ENCODE data around the gene GOLGA6L7. TPM values are rescaled to one million over a fixed set of nuclear protein-coding genes. Genes with fewer than 3 reads are reported as not detected.
"Not testable (repeated sequence)": the region's sequence is repeated elsewhere in the genome, so short reads cannot be mapped to it uniquely, and the experiment has no call there.

The GOLGA6L7 gene
- total RNA-seq, 2 donors from 2014 or later, result not detected

DNA sequence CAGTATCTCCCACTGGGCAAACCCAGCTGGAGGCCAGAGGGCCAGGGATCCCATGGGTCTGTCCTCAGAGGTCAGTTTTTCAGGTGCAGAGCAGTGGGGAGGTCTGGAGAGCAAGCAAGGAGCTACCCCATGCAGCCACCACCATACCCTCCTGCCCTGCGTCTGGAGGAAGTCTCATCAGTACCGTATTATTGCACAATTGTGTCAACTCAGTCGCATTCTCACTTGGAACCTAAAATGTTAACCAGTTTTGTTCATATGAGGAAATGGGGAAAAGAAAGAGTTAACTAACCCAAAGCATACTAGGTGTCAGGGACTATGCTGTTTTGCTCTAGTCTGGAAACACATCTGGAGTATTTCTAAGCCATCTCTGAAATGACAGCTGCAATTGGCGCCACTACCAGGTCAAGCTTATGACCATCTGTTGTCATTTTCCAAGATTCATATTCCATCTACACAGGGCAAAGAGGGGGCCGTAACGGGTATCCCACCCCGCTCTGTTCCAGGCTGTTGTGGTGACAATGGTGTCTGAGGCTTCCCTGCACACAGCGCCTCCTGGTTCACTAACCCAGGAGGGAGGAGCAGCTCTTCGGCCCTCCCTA, 20.4 kb upstream of the GOLGA6L7 start:
- ATAC-seq, result no peak

DNA sequence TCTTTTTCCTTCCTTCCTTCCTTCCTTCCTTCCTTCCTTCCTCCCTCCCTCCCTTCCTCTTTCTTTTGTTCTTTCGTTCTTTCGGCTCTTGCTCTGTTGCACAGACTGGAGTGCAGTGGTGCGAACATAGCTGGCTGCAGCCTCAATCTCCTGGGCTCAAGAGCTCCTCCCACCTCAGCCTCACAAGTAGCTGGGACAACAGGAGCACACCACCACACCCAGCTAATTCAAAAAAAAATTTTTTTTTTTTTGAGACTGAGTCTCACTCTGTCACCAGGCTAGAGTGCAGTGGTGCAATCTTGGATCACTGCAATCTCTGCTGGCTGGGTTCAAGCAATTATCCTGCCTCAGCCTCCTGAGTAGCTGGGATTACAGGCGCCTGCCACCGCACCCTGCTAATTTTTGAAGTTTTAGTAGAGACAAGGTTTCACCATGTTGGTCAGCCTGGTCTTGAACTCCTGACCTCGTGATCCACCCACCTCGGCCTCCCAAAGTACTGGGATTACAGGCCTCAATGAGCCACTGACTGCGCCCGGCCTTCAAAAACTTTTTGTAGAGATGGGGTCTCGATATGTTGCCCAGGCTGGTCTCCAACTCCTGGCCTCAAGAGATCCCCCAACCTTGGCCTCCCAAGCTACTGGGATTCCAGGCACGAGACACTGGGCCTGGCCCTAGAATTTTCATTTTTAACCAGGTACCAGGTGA, 13.3 kb upstream of the GOLGA6L7 start:
- H3K9me3 Mint-ChIP-seq, H3K36me3 Mint-ChIP-seq, ATAC-seq: not testable (repeated sequence)

More for the DNA sequence above, 20.4 kb upstream of the GOLGA6L7 start:
- H3K9me3 Mint-ChIP-seq, result no peaks in the 10 kb centered on the region
- H3K36me3 Mint-ChIP-seq, result no peaks in the 10 kb centered on the region
- H3K27ac Mint-ChIP-seq, result no peak overlapping the region
- no peak for DNase-seq (ENCODE audit: low spot score in 2 of 2)

DNA sequence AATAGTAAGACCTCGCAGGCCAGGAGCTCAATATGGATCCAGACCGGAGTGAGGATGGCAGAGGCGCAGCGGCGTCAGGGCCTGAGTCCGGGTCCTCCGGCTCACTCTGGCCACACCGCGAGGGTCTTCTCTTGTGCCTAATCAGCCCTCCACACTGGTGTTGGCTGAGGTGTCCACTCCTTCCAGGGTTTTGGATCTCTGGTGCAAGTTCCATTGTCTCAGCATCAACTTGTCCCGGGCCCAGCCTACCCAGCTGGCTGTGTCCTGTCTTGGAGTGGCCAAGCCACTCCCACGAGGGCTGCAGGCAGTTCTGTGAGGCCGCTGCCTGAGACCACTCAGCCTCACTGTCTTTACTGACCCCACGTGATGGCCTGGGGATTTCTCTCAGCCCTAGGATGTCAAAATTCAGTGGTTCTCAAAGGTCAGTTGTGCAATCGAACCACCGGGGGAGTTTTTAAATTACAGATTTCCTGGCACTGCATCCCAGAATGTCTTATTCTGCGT, 12.6 kb upstream of the GOLGA6L7 start:
- no peak for ATAC-seq
- Mint-ChIP-seq H3K9me3 (no peaks in the 10 kb centered on the region), H3K36me3 (no peaks in the 10 kb centered on the region), H3K27ac (no peak overlapping the region)
- DNase-seq (ENCODE audit: low spot score in 2 of 2), result no peak

More for the DNA sequence above, 13.3 kb upstream of the GOLGA6L7 start:
- H3K27ac Mint-ChIP-seq; DNase-seq (ENCODE audit: low spot score in 2 of 2): not testable (repeated sequence)

DNA sequence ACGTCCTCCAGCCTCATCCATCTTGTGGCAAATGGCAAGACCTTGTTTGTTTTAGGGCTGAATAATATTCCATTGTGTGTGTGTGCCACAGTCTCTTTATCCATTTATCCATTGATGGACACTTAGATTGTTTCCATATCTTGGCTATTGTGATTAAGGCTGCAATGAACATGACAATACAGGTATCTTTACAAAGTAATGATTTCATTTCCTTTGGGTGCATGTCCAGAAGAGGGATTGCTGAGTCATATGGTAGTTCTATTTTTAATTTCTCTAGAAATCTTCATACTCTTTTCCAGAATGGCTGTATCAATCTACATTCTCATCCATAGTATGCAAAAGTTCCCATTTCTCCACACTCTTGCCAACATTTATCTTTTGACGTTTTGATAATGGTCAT, 6.1 kb upstream of the GOLGA6L7 start:
- H3K27ac Mint-ChIP-seq; DNase-seq (ENCODE audit: low spot score in 2 of 2); H3K9me3 Mint-ChIP-seq; ATAC-seq; H3K36me3 Mint-ChIP-seq: not testable (repeated sequence)

DNA sequence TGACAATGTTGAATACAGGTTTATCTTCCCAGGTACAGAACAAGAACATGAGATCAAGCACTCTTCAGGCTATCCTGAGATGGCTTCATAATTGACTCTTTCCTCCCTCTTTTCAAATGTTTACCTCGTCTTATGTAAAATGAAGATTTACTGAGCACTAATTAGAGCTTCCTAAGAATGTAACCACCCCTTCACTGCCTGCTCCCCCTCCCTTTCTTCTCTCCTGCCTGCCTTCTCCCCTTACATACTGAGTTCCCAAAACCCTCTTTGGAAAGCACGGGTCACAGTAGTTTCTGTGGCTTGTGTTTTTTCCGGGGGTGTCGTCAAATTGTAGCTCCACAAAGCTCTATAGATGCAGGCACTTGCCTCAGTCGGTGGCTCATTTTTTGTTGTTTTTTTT, 5.2 kb upstream of the GOLGA6L7 start:
- not testable (repeated sequence) for ATAC-seq; H3K36me3 Mint-ChIP-seq; DNase-seq (ENCODE audit: low spot score in 2 of 2); H3K27ac Mint-ChIP-seq; H3K9me3 Mint-ChIP-seq

DNA sequence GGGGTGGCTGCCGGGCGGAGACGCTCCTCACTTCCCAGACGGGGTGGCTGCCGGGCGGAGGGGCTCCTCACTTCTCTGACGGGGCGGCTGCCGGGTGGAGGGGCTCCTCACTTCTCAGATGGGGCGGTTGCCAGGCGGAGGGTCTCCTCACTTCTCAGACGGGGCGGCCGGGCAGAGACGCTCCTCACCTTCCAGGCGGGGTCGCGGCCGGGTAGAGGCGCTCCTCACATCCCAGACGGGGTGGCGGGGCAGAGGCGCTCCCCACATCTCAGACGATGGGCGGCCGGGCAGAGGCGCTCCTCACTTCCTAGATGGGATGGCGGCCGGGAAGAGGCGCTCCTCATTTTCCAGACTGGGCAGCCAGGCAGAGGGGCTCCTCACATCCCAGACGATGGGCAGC, 1.3 kb upstream of the GOLGA6L7 start:
- not testable (repeated sequence) for ATAC-seq; DNase-seq (ENCODE audit: low spot score in 2 of 2); H3K36me3 Mint-ChIP-seq; H3K27ac Mint-ChIP-seq; H3K9me3 Mint-ChIP-seq

DNA sequence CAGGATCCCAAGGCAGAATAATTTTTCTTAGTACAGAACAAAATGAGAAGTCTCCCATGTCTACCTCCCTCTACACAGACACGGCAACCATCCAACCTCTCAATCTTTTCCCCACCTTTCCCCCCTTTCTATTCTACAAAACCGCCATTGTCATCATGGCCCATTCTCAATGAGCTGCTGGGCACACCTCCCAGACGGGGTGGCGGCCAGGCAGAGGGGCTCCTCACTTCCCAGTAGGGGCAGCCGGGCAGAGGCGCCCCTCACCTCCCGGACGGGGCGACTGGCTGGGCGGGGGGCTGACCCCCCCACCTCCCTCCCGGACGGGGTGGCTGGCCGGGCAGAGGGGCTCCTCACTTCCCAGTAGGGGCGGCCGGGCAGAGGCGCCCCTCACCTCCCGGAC, 827 bp upstream of the GOLGA6L7 start:
- DNase-seq (ENCODE audit: low spot score in 2 of 2); H3K27ac Mint-ChIP-seq; H3K36me3 Mint-ChIP-seq; H3K9me3 Mint-ChIP-seq; ATAC-seq: not testable (repeated sequence)

DNA sequence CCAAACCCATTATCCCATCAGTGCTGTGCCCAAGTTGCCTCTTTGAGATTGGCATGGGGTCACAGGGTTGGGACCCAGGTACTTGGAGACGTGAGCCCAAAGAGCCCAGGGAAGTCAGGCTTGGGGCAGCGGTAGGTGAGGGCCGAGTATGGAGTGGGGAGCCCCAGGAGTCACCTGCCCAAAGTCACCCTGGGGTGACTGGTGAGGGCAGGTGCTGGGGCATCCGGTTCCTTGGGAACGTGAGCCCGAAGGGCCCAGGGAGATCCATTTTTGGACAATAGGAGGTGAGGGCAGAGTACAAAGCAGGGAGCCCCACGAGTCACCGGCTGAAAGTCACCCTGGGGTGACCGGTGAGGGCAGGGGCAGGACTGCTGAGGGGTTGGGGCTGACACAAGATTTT, 485 bp downstream of the GOLGA6L7 start:
- ATAC-seq, result peak in 1 of 2 donors; percentile 34
- not testable (repeated sequence) for H3K9me3 Mint-ChIP-seq; DNase-seq (ENCODE audit: low spot score in 2 of 2); H3K27ac Mint-ChIP-seq; H3K36me3 Mint-ChIP-seq

DNA sequence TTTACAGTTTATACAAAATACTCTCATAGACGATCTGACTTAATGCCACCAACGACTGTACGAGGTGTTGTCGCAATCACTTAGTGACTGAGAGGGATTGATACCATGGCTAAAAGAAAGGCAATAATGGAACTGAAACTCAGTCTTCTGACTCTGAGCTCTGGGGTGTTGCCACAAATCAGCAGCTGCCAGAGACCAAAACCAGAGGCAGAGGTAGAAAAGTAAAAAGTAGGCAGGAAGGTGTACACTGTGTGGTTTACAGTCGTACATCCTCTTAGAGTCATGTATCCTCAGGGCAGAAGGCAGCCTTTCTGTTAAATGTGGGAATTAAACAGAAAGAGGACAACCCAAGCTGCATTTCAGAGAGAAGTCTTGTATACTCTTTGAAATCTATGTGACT, 1.2 kb downstream of the GOLGA6L7 start:
- not testable (repeated sequence) for DNase-seq (ENCODE audit: low spot score in 2 of 2); H3K36me3 Mint-ChIP-seq; H3K27ac Mint-ChIP-seq; H3K9me3 Mint-ChIP-seq
- ATAC-seq, result peak; percentile 98 to 99

DNA sequence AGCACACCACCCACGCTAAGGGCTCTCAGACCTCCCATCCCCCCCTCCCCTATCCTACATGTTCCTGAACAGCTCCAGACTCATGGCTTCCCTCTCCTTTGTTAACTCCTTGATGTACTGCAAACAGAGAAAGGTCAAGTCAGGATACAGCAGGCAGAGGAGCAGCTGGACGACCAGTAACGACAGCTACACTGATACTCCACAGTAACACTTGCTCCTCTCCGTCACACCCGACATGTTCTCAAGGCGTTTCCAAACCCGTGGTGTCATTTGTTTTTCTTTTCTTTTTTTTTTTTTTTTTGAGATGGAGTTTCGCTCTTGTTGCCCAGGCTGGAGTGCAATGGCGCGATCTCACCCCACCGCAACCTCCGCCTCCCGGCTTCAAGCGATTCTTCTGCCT, 4.3 kb downstream of the GOLGA6L7 start:
- not testable (repeated sequence) for H3K36me3 Mint-ChIP-seq; H3K27ac Mint-ChIP-seq; H3K9me3 Mint-ChIP-seq; ATAC-seq; DNase-seq (ENCODE audit: low spot score in 2 of 2)

DNA sequence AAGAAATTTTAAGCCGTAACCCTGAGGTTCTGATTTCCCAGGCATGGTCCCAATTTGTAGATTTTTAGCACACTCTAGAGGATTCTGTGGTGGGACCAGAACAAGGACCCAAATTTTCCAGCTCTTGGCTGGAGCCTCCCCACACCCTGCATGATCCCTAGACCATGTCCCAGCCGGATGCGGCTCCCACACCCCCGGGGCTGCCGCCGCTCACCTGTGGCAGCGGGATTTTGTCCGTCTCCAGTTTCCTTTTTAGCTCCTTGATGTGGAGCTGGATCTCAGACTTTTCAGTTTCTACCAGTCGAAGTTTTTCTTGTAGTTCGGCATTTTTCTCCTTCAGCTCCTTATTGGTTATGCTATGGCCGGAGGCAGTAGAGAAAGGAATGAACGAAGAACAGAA, 4.9 kb downstream of the GOLGA6L7 start:
- DNase-seq (ENCODE audit: low spot score in 2 of 2); H3K27ac Mint-ChIP-seq; H3K36me3 Mint-ChIP-seq; ATAC-seq; H3K9me3 Mint-ChIP-seq: not testable (repeated sequence)

DNA sequence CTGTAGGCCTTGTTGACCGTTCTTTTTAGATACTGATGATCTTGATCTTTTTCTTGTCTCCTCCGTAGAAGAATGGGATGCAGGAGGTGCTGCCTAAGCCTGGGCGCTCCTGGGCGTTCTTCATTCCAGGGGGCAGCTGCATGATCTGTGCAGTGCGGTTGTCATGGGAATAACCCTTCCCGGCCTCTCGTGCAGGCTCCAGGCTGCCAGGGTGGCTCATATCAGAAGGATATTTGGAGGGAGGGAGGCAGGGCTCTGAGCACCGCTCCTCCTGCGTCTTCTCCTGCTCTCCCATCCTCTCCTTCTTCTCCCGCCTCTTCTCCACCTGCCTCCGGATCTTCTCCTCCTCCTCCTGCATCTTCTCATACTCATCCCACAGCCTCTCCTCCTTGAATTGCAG, 6.2 kb downstream of the GOLGA6L7 start:
- not testable (repeated sequence) for ATAC-seq; H3K36me3 Mint-ChIP-seq; H3K9me3 Mint-ChIP-seq; H3K27ac Mint-ChIP-seq; DNase-seq (ENCODE audit: low spot score in 2 of 2)

DNA sequence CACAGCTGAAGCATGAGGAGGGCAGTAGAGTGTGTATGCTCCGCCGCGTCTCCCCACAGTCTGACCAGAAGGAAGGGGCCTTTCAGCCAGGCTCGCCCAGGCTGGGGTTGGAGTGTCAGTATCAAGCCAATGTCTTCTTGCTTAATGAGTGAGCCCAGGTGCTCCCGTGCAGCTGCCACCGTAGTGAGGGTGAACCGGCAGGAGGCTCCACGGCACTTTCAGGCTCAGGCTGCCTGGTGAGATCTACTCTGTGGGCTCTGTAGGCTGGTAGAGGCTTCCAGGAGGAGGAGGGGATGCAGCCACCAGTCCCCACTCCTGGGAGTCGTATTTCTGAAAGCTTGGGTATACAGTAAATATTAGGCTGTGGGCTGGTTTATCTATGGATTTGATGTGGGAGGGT, 8.2 kb downstream of the GOLGA6L7 start:
- DNase-seq (ENCODE audit: low spot score in 2 of 2); ATAC-seq; H3K27ac Mint-ChIP-seq; H3K36me3 Mint-ChIP-seq; H3K9me3 Mint-ChIP-seq: not testable (repeated sequence)

DNA sequence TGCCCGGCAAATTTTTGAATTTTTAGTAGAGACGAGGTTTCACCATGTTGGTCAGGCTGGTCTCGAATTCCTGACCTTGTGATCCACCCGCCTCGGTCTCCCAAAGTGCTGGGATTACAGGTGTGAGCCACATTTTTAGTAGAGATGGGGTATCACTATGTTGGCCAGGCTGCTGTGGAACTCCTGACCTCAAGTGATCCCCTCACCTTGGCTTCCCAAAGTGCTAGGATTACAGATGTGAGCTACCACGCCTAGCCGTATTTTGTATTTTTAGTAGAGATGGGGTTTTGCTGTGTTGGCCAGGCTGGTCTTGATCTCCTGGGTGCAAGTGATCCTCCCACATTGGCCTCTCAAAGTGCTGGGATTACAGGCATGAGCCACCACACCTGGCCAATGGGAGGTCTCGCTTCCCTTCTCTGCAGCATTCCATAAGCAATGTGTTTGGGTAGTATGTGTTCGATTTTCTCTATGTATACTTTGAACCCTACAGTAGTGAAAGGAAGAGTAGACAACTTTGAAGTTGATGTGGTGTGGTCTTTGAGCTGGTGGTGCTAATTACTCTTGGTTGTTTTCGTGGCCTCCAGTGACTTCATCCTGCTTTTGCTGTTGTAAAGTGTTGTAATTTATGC, 13.4 kb downstream of the GOLGA6L7 start:
- not testable (repeated sequence) for ATAC-seq; DNase-seq (ENCODE audit: low spot score in 2 of 2); H3K27ac Mint-ChIP-seq; H3K36me3 Mint-ChIP-seq; H3K9me3 Mint-ChIP-seq

DNA sequence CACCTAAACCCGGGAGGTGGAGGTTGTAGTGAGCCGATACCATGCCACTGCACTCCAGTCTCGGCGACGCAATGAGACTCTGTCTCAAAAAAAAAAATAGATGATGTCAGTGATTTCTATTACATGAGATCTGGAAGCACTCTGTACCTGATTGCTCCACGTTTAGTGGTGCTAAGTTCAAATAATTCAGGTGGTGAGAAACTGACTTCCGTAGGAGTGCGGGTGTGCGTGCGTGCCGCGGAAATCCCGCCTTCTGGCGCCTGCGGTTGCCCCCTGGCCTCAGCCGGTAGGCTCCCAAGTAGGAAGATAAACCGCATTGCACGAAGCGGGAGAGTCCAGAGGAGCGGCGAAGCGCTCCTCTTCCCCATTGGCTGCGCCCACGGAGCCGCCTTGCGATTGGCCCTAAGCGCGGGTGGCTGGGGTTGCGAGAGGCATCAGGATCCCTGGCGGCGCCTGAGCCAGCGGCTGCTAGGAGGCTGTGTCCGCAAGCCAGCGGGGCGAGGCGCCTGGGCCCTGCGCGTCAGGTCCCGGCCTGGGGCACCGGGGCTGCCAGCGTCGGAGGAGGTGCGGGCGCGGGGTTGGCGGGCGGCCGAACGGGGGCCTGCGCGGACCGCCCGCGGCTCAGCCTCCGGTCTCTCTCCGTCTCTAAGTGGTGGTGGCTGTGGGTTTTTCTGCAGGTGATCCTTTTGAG, 16.4 kb downstream of the GOLGA6L7 start:
- not testable (repeated sequence) for H3K36me3 Mint-ChIP-seq, H3K9me3 Mint-ChIP-seq
- peak overlapping the region in 1 of 2 donors; percentile 84 for H3K27ac Mint-ChIP-seq
- DNase-seq (ENCODE audit: low spot score in 2 of 2) (peak; percentile 60 to 88), ATAC-seq (peak; percentile 93 to 95)

DNA sequence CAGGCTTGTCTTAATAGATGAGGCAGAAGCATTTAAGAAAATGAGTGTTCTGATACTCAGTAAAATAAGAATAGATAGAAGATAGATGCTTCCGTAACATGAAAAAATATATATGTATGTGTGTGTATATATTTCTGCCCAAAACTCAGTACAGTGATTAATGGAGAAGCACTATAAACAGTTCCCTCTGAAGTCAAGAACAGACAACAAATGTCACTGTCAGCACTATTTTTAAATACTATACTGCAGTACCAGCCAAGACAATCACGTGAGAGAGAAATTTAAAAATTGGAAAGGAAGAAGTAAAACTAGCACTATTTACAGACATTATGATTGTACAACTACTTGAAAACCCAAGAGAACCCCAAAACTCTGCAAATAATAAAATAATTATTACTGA, 27.0 kb downstream of the GOLGA6L7 start:
- not testable (repeated sequence) for H3K36me3 Mint-ChIP-seq; H3K9me3 Mint-ChIP-seq; ATAC-seq; DNase-seq (ENCODE audit: low spot score in 2 of 2); H3K27ac Mint-ChIP-seq

DNA sequence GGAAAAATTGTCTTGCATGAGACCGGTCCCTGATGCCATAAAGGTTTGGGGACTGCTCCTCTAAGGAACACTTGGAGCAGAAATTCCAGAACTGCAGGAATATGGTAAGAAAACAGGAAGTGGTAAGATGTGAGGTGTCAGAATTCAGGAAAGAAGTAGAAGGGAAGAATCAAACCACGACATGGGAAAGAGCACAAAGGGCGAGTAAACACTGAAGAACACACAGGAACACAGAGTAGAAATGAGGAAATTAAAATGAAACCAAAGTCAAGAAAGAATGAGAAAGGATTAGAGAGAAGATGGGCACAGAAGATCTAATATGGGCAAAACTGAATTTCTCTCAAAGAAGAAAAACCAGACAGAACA, 28.5 kb downstream of the GOLGA6L7 start:
- DNase-seq (ENCODE audit: low spot score in 2 of 2); H3K9me3 Mint-ChIP-seq; H3K27ac Mint-ChIP-seq; H3K36me3 Mint-ChIP-seq; ATAC-seq: not testable (repeated sequence)
